ENCODE measurements around the gene RNU6-9.
"Not testable (repeated sequence)": the region's sequence is repeated elsewhere in the genome, so short reads cannot be mapped to it uniquely, and the experiment has no call there.

RNU6-9 gene

GRCh38 chr19:892894-893689 lies at the start of gene RNU6-9, which contains the start of gene MED16:
RNU6-9 (plus strand) TSS chr19:893484.
MED16 (minus strand) TSS chr19:893187; CDS start chr19:891131, 2,056 bp downstream.
- H3K27me3 Mint-ChIP-seq, result no peaks in the 10 kb centered on the region
- H3K9me3 Mint-ChIP-seq, result no peaks in the 10 kb centered on the region
- peak within 1 kb of the TSS; percentile 100 for H3K27ac Mint-ChIP-seq
- peaks cover 20% of the 10 kb centered on the region for H3K36me3 Mint-ChIP-seq
- H3K4me3 Mint-ChIP-seq, result peak within 1 kb of the TSS; percentile 95
- ATAC-seq, result peak; percentile 92
- H3K4me1 Mint-ChIP-seq, result peaks cover 47% of the 10 kb centered on the region

DNA sequence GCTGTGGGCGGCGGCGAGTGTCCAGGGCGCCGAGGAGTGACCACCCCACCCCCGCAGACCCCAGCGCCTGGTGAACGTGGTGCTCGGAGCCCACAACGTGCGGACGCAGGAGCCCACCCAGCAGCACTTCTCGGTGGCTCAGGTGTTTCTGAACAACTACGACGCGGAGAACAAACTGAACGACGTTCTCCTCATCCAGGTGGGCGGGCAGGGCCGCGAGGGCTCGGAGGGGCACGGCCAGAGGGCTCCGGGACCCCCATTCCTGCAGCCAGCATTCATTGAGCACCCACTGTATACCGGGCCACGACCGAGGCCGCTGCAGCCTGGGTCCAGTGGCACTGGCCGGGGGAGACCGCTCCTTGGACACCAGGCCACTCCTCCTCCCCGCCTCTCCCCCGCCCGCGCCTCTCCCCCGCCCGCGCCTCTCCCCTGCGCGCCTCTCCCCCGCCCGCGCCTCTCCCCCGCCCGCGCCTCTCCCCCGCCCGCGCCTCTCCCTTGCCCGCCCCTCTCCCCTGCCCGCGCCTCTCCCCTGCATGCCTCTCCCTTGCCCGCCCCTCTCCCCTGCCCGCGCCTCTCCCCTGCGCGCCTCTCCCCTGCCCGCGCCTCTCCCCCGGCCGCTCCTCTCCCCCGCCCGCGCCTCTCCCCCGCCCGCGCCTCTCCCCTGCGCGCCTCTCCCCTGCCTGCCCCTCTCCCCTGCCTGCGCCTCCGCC lies 49.3 kb upstream of the RNU6-9 start:
- Mint-ChIP-seq H3K4me3 (no peak overlapping the region), H3K9me3 (peaks cover 3% of the 10 kb centered on the region)

GRCh38 chr19:844546-844971 lies 48.7 kb upstream of the RNU6-9 start:
- H3K27me3 Mint-ChIP-seq, result peaks cover 84% of the 10 kb centered on the region
- H3K4me3 Mint-ChIP-seq, result no peak overlapping the region
- H3K9me3 Mint-ChIP-seq, result peaks cover 3% of the 10 kb centered on the region
- H3K27ac Mint-ChIP-seq, result no peak overlapping the region
- ATAC-seq, result no peak
- peaks cover 5% of the 10 kb centered on the region for H3K36me3 Mint-ChIP-seq
- H3K4me1 Mint-ChIP-seq, result peaks cover 26% of the 10 kb centered on the region

More for the DNA sequence above, 49.3 kb upstream of the RNU6-9 start:
- H3K36me3 Mint-ChIP-seq, result peaks cover 5% of the 10 kb centered on the region
- peaks cover 26% of the 10 kb centered on the region for H3K4me1 Mint-ChIP-seq
- peaks cover 84% of the 10 kb centered on the region for H3K27me3 Mint-ChIP-seq
- no peak overlapping the region for H3K27ac Mint-ChIP-seq
- no peak for ATAC-seq

GRCh38 chr19:845707-846521 lies 47.4 kb upstream of the RNU6-9 start:
- Mint-ChIP-seq H3K36me3 (peaks cover 5% of the 10 kb centered on the region), H3K4me3 (no peak overlapping the region), H3K27ac (no peak overlapping the region), H3K4me1 (peaks cover 26% of the 10 kb centered on the region), H3K27me3 (peaks cover 91% of the 10 kb centered on the region), H3K9me3 (peaks cover 3% of the 10 kb centered on the region)
- ATAC-seq, result no peak

DNA sequence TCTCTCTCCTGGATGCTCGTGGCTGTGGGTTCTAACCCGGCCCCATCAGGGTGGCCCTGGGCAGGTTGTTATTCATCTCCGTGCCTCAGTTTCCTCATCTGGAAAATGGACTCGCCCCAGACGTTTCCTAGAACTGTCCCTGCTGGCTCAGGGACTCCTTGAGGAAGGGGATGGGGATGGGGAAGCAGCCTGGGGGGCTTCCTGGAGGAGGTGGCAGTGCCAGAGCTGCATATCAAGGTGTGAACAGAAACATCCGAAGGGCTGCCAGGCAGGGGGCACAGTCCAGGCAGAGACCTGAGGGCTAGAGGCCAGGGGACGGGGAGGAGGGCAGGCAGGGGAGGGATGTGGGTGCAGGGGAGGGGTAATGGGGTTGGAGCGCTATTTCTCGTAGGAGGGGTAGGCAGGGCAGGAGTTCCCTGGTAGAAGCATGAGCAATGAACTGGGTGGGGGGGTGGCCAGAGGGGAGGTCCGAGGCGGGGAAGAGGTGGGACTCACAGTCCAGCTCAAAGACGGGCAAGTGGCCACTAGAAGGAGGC lies 44.8 kb upstream of the RNU6-9 start:
- Mint-ChIP-seq H3K36me3 (peaks cover 5% of the 10 kb centered on the region), H3K27me3 (peaks cover 84% of the 10 kb centered on the region), H3K27ac (no peak overlapping the region), H3K4me3 (no peak overlapping the region), H3K4me1 (peaks cover 21% of the 10 kb centered on the region), H3K9me3 (no peaks in the 10 kb centered on the region)
- ATAC-seq, result no peak

GRCh38 chr19:849195-849594 lies 44.1 kb upstream of the RNU6-9 start:
- H3K27ac Mint-ChIP-seq, H3K9me3 Mint-ChIP-seq, H3K4me3 Mint-ChIP-seq, H3K36me3 Mint-ChIP-seq, ATAC-seq: not testable (repeated sequence)
- H3K4me1 Mint-ChIP-seq, result peaks cover 21% of the 10 kb centered on the region
- H3K27me3 Mint-ChIP-seq, result peaks cover 79% of the 10 kb centered on the region

DNA sequence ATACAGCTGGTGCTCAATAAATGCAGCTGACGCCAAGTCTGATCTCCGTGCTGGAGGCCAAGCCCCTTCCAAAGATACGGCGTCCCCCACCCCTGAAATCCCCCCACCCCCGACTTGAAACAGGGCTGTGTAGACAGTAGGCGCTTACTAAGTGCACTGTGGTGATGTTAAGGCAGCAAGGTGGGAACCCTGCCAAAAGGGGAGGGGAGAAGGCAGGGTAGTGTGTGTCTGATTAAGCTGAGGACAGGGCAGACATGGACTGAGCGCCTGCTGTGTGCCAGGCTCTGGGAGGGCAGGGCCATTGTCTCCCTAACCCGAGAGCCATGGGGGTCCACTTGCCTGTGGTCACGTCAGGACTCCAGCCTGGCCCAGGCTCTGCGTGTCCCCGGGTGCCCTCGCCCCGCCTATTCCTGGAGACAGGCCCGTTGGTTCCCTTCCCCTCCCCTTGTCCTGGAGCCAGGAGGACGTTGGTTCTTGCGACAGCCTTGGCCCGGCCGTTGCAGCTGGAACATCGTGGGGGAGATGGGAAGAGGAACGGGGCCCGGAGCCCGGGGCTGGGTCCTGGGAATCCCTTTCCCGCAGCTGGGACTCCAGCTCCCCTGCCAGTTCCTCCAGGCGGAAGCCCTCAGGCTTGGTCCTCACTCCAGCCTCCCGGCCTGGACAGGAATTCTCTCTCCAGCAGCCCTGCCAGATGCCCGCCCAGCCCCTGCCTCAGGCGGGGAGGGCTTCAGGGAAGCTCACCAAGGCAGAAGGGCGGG lies 42.9 kb upstream of the RNU6-9 start:
- Mint-ChIP-seq H3K9me3 (no peaks in the 10 kb centered on the region), H3K4me1 (peaks cover 12% of the 10 kb centered on the region), H3K27me3 (peaks cover 67% of the 10 kb centered on the region), H3K36me3 (no peaks in the 10 kb centered on the region), H3K27ac (no peak overlapping the region), H3K4me3 (no peak overlapping the region)
- no peak for ATAC-seq

- ATAC-seq, result no peak
- no peaks in the 10 kb centered on the region for H3K36me3 Mint-ChIP-seq
Observed at GRCh38 chr19:850979-851335, 42.3 kb upstream of the RNU6-9 start.

DNA sequence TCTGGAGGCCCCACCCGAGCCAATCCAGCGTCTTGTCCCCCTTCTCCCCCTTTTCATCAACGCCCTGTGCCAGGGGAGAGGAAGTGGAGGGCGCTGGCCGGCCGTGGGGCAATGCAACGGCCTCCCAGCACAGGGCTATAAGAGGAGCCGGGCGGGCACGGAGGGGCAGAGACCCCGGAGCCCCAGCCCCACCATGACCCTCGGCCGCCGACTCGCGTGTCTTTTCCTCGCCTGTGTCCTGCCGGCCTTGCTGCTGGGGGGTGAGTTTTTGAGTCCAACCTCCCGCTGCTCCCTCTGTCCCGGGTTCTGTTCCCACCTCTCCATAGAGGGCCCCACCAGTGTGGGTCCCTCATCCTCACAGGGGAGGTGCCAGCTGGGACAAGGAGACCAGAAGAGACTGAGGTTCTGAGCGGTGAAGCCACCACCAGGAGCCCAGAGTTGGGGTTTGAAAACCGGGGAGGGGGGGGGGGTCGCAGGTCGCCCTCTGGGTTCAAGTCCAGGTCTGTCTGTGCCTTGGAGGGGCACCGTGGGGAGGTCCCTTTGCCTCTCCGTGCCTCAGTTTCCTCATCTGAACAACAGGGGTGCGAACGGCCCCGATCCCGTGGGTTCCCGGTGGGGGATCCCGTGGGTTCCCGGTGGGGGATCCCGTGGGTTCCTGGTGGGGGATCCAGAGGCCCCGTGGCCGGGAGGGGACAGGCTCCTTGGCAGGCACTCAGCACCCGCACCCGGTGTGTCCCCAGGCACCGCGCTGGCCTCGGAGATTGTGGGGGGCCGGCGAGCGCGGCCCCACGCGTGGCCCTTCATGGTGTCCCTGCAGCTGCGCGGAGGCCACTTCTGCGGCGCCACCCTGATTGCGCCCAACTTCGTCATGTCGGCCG lies 40.9 kb upstream of the RNU6-9 start, which contains the start of gene ELANE:
TSS of gene ELANE (plus strand) at position 168 of the 878 bp plus-strand sequence. CDS start at position 194, 26 bp downstream.
- peaks cover 49% of the 10 kb centered on the region for H3K27me3 Mint-ChIP-seq
- H3K9me3 Mint-ChIP-seq, result no peaks in the 10 kb centered on the region
- ATAC-seq, result peak; percentile 41
- H3K4me1 Mint-ChIP-seq, result peaks cover 7% of the 10 kb centered on the region
- H3K27ac Mint-ChIP-seq, result no peak within 1 kb of the TSS
- H3K4me3 Mint-ChIP-seq, result no peak within 1 kb of the TSS
- H3K36me3 Mint-ChIP-seq, result no peaks in the 10 kb centered on the region

More at GRCh38 chr19:850979-851335, 42.3 kb upstream of the RNU6-9 start:
- Mint-ChIP-seq H3K4me1 (peaks cover 7% of the 10 kb centered on the region), H3K27me3 (peaks cover 61% of the 10 kb centered on the region), H3K9me3 (no peaks in the 10 kb centered on the region), H3K4me3 (no peak overlapping the region), H3K27ac (no peak overlapping the region)

DNA sequence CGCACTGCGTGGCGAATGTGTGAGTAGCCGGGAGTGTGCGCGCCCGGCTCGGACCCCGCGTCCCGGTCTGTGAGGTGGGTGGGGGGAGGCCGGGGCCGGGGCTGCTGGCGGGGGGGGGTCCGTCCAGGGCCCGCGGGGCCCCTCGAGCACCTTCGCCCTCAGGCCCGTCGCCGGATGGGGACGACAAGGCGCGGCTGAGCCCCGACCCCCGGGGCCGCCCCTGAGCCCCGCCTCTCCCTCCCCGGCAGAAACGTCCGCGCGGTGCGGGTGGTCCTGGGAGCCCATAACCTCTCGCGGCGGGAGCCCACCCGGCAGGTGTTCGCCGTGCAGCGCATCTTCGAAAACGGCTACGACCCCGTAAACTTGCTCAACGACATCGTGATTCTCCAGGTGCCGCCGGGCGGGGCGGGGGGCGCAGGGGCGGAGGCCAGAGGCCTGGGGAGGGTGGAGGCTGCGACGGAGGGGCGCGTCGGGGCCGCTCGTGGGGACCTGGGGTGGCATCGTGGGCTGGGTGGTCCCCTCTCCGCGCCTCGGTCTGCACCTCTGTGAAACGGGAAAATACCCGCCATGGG lies 40.2 kb upstream of the RNU6-9 start:
- Mint-ChIP-seq H3K27me3 (peaks cover 49% of the 10 kb centered on the region), H3K27ac (no peak overlapping the region), H3K4me1 (peaks cover 10% of the 10 kb centered on the region), H3K9me3 (no peaks in the 10 kb centered on the region), H3K4me3 (no peak overlapping the region), H3K36me3 (no peaks in the 10 kb centered on the region)
- peak; percentile 64 for ATAC-seq

DNA sequence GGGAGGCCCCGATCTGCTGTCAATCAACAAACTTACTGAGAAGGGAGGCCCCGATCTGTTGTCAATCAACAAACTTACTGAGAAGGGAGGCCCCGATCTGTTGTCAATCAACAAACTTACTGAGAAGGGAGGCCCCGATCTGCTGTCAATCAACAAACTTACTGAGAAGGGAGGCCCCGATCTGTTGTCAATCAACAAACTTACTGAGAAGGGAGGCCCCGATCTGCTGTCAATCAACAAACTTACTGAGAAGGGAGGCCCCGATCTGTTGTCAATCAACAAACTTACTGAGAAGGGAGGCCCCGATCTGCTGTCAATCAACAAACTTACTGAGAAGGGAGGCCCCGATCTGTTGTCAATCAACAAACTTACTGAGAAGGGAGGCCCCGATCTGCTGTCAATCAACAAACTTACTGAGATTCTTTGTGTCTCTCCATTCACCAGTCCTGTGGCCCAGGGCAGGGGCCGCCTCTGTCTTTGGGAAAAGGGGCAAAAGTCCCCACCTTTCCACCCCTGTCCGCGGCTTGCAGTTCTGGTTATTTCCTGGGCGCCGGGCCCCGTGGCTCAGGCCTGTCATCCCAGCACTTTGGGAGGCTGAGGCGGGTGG lies 39.6 kb upstream of the RNU6-9 start:
- not testable (repeated sequence) for H3K9me3 Mint-ChIP-seq, H3K4me3 Mint-ChIP-seq
- H3K27me3 Mint-ChIP-seq, result peaks cover 49% of the 10 kb centered on the region

DNA sequence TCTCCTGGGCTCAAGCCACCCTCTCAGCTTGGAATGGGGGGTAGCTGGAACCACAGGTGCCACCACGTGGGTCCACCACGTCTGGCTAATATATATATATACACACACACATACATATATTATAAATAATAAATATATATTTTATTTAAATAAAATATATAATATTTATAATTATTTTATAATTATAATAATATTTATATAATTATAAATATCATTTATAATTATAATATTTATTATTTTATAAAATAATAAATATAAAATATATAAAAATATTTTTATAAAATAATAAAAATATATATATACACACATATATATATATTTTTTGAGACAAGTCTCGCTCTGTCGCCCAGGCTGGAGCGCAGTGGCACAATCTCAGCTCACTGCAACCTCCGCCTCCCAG lies 38.7 kb upstream of the RNU6-9 start:
- H3K4me1 Mint-ChIP-seq, result peaks cover 10% of the 10 kb centered on the region
- peaks cover 41% of the 10 kb centered on the region for H3K27me3 Mint-ChIP-seq
- no peak overlapping the region for H3K4me3 Mint-ChIP-seq
- no peaks in the 10 kb centered on the region for H3K36me3 Mint-ChIP-seq
- no peaks in the 10 kb centered on the region for H3K9me3 Mint-ChIP-seq
- ATAC-seq, result no peak
- no peak overlapping the region for H3K27ac Mint-ChIP-seq

More for the DNA sequence above, 39.6 kb upstream of the RNU6-9 start:
- ATAC-seq, H3K4me1 Mint-ChIP-seq, H3K27ac Mint-ChIP-seq, H3K36me3 Mint-ChIP-seq: not testable (repeated sequence)

- no peak overlapping the region for H3K4me3 Mint-ChIP-seq
- H3K36me3 Mint-ChIP-seq, result no peaks in the 10 kb centered on the region
- no peak for ATAC-seq
- H3K27me3 Mint-ChIP-seq, result peaks cover 41% of the 10 kb centered on the region
- H3K4me1 Mint-ChIP-seq, result peaks cover 10% of the 10 kb centered on the region
- no peak overlapping the region for H3K27ac Mint-ChIP-seq
- no peaks in the 10 kb centered on the region for H3K9me3 Mint-ChIP-seq
Observed at GRCh38 chr19:855142-855541, 38.1 kb upstream of the RNU6-9 start.

All from stimulated activated memory B cell treated with anti-CD40 and anti-IgM and Interleukin-4, amounts not matched to agents 10 μg/mL and 1 μg/mL and 100 μg/mL, for 72 hours (primary cell).